Measurements from ENCODE around the gene OVOL1.
A peak's percentile ranks its signal among the peaks of the same experiment; 100 is the strongest.
"Not testable (repeated sequence)": the region's sequence is repeated elsewhere in the genome, so short reads cannot be mapped to it uniquely, and the experiment has no call there.

The OVOL1 gene

GRCh38 chr11:65817835-65818680 lies 31.2 kb downstream of the OVOL1 start:
- DNase-seq: peak; percentile 38

GRCh38 chr11:65821107-65821506 lies 34.2 kb downstream of the OVOL1 start:
- no peak for DNase-seq

DNA sequence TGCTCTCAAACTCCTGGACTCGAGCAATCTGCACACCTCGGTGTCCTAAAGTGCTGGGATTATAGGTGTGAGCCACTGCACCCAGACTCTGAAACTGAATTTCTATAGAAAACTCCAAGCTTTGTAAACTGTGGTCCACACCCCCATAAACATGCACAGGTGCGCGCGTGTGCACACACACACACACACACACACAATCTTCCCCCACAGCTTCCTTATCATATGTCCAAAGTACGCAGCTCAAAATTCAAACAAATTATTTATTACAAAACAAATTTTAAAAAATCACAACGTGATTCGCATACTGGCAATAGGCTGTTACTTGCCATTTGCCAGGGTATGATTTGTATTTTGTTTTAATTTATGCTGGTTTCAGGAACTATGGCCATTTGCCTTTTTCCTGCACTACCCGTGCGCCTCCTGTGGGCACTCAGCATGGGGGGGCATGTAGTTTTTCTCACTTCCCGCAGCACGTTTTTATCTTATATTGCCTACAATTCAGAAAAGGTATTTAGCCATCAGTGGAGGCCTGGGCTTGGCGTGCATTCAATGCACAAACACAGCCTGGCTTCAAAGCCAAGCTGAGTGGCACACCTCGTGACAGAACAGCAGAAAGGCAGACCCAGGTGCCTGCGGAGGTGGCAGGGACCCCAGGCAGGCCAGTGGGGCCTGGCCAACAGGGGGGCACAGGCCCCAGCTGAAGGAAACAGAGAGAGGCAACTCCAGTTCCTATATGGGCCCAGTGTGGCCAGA lies 36.1 kb downstream of the OVOL1 start:
- no peak for DNase-seq

GRCh38 chr11:65826984-65827735 lies 40.3 kb downstream of the OVOL1 start:
- DNase-seq: no peak

GRCh38 chr11:65829459-65829858 lies 42.6 kb downstream of the OVOL1 start:
- no peak for DNase-seq

DNA sequence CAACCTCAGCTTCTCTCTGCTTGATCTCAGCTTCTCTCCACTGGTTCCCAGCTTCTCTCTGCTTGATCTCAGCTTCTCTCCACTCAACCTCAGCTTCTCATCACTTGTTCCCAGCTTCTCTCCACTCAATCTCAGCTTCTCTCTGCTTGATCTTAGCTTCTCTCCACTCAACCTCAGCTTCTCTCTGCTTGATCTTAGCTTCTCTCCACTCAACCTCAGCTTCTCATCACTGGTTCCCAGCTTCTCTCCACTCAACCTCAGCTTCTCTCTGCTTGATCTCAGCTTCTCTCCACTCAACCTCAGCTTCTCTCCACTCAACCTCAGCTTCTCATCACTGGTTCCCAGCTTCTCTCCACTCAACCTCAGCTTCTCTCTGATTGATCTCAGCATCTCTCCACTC lies 45.4 kb downstream of the OVOL1 start:
- DNase-seq: not testable (repeated sequence)

DNA sequence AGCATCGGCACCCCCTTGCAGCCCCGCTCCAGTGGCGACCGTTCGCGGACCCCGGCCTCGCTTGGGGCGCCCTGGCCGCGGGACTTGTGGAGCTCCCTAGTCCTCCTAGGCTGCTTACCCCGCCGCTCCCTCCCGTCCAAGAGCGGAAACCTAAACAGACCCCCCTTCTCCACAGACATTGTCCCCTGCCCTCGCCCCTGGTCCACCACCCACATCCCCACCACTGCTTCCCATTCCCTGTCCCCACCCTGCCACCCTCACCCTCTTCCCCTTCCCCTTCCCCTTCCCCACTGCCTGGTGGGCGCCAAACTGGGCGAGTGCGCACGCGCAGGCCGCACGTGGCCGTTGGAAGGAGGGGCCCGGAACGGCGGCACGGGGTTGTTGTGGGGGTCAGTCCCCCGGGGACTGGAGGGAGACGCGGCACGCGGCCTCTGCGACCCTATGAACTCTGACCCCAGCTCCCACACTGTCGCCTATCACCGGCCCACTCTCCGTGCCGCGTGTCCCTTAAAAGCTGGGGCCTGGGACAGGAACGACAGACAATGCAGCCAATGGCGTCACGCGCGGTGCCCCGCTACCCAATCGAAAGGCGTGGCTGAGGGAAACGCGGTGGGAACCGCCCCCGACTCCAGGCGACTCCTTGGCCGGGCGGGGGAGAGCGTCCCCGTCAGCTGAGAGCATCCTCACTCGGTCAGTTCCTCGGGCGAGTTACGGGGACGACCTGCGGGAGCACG lies 46.6 kb downstream of the OVOL1 start, which contains the start of gene SNX32:
TSS of gene SNX32 (plus strand) at position 667 of the 734 bp plus-strand sequence. CDS start 103 bp downstream, outside the sequence.
- DNase-seq: peak; percentile 27

DNA sequence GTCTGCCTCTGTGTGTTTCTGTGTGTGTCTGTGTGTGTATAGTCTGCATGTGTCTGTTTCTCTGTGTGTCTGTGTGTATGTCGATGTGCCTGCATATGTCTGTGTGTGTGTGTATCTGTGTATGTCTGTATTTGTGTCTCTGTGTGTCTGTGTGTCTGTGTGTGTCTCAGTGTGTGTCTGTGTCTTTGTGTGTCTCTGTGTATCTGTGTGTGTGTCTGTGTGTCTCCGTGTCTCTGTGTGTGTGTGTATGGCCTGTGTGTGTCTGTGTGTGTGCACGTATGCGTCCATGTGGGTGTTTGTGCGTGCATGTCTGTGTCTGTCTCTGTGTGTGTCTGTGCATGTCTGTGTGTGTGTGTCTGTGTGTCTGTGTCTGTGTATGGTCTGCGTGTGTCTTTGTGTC lies 47.3 kb downstream of the OVOL1 start:
- DNase-seq: no peak

- no peak for DNase-seq
Measured at GRCh38 chr11:65842144-65842543, 55.3 kb downstream of the OVOL1 start.

DNA sequence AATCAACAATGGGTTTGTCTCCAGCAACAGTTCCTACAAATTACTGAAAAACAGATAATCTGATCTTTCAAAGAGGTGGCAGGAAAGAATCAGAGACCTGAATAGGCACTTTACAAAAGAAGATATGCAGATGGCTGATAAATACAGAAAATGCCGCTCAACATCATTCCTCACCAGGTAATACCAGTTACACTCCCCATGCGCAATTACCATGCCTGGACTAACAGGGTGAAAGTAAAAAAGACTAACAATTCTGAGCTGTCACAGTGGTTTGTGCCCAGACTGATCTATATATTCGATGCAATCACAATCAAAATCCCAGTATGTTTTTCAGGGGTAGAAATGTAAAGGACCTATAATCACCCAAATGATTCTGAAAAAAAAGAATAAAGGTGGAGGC lies 56.9 kb downstream of the OVOL1 start:
- no peak for DNase-seq

- no peak for DNase-seq
Measured at GRCh38 chr11:65844231-65844872, 57.5 kb downstream of the OVOL1 start.
